HG02943 (cell line): ENCODE measurements around the gene PLRG1.

ENCODE experiments used
- ATAC-seq: cut with Tn5 transposase; IDR thresholded peaks from one replicate; pipeline ENCODE4 v1.9.1; 2021; ENCODE audit warnings: mild to moderate bottlenecking, low read depth, moderate library complexity; ENCODE audit not compliant: unreplicated experiment

Gene PLRG1

DNA sequence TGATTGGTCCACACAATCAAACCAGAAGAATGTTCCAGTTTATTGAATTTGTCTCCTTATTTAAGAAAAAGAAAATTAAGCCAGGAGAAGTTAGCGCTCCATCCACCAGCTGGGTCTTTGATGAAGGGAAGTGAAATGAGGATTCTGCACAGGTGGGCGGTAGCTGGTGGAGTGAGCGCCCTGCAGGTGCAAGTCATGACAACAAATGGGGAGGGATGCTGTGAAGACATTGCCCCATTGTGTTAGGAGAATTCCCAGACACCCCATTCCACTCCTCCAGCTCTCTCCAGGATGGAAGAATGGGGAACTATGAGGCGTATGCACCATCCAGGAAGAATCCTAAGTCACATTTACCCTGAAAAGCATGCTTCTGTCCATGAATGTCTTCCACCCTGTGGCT lies 22.9 kb downstream of the PLRG1 start:
- no peak for ATAC-seq

DNA sequence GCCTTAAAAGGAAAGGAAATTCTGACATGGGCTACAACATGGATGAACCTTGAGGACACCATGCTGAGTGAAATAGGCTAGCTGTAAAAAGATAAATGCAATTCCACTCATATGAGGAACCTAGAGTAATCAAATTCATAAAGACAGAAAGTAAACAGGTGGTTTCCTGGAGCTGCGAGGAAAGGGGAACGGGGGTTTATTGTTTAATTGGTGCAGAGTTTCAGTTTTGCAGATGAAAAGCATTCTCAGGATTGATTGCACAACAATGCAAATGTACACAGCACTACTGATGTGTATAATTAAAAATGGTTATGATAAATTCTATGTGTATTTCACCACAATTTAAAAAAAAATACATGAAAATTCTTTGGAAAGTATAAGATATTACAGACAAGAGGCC lies 24.0 kb downstream of the PLRG1 start:
- ATAC-seq = no peak

DNA sequence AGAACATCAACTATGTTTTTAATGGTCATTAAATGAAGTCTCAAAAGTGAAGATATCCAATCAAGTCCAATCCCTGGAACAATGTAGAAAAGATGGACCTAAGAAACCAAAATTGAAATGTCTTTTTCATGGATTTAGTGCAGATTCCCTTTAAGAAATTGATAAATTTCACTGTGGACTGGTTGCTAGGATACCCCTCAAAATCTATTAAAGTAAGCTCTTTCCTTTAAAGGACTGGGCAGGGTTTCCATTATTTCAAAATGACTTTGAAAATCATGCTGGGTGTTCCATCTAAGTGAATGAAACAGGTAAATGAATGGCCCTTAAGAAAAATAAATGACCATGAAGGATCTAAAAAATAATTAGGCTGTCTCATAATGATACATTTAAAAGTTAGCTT lies 28.6 kb downstream of the PLRG1 start:
- ATAC-seq = no peak

DNA sequence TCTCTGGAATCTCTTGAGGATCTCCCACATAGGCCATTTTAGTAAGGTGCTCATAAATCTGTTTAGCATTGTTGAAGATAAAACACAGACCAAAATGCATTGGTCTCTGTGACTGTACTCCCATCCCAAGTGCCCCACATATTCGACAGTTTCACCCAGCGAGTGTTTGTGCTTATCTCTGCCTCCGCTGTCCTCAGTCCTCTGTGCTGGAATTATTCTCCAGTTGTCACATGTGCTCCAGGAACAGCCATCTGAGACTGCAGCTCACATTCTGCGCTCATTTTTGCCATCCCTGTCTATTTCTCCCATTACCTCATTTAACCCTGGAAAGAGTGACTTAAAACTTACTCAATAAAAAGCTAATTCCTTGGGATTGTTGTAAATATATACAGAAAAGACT lies 31.0 kb downstream of the PLRG1 start:
- ATAC-seq = no peak

DNA sequence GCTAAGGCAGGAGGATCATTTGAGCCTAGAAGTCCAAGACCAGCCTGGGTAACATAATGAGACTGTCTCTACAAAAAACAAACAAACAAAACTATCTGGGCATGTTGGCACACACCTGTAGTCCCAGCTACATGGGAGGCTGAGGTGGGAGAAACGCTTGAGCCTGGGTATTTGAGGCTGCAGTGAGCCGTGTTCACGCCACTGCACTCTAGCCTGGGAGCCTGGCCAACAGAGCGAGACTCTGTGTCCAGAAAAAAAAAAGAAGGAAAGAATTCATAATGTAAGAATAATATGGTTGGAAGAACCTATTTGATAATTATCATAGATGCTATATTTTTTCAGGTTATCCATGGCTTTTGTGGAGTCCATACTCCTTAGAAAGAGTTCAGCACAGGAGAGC lies 32.6 kb downstream of the PLRG1 start:
- no peak for ATAC-seq

DNA sequence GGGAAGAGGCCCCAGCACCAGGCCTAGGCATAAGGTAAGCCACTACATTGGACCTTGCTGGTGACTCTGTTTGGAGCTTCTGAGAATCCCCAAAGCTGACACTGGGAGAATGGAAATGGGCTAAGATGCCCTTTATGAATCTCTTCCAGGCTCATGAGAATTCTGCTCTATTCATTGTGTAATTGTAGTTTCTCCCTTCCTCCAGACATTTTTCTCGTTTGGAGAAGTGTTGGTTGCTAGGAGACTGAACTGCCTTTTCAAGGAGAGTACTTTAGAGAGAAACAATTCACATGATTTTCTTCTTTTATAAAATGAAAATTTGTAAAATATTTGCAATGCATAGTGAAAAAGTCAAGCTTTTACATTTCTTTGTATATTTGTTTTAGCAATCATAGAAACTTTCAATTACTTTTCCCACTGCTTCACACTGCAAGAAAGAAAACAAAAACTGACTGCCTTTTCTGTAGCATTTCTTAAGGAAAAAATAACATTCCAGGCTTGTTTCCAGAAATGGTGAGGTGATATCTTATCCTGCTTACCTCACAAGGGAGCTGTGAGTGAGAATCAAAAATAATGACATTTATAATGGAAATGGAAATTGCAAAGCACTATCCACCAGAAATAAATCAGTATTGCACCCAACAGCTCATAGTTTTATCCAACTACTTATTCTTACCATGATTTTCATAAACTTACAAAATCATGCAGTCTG lies 33.7 kb downstream of the PLRG1 start:
- ATAC-seq = no peak

DNA sequence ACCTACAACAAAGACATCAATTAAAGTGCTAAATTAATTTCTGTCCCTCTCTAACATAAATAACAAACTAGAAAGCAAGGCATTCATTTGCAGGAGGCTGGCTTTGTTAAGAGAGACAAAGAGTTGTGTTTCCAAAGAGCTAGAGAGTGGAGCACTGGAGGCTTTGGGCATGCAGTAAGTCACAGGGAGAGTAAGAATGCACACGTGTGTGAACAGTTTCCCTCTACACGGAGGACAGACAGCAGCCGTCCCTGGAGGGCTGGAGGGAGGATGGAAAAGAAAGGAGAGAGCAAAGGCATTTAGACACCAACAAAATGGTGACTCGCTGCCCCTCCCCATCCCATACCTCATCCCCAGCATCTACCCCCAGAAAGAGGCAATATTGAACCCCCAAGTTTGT lies 38.2 kb downstream of the PLRG1 start:
- ATAC-seq = no peak

DNA sequence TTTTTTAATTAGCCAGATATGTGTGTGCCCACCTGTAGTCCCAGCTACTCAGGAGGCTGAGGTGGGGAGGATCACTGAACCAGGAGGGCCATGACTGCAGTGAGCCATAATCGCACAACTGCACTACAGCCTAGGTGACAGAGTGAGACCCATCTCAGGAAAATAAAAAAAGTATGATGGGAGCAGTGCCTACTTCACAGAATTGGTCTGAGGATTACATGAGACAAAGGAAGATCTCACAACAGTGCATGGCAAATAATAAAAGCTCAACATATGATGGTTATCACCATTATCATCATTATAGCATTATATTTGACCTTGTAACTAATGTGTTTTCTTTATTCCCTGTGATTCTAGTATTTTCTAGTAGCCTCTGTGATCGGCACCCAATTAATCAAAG lies 38.7 kb downstream of the PLRG1 start:
- ATAC-seq = no peak

DNA sequence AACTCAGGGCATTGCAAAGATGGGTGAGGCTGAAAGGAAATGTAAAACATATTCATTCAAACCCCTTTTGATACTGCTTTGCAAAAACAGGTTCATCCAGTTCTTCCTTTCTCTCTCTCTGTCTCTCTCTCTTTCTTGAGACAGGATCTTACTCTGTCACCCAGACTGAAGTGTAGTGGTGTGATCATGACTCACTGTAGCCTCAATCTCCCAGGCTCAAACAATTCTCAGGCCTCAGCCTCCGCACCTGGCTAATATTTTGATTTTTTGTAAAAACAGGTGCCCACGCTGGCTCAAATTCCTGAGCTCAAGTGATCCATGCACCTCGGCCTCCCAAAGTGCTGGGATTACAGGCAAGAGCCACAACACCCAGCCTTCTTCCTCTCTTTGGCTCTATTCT lies 43.0 kb downstream of the PLRG1 start:
- no peak for ATAC-seq

DNA sequence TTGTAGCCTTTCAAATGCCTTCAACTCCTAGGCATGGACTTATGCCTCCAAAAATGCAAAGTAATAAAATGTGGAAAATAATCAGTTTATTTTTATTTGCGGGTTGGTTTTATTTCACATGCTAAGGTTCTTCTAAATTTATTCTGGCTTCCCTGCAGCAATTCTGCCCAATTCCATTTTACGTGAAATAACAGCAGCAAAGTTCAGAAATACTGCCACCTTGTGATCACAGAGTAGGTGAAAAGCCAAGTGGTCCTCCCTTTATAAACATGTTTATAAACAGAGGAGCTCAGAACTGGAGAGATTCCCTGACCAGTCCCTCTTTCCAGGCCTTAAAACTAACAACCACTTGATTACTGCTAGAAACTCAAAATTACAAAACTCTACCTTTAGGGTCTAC lies 43.9 kb downstream of the PLRG1 start:
- no peak for ATAC-seq

DNA sequence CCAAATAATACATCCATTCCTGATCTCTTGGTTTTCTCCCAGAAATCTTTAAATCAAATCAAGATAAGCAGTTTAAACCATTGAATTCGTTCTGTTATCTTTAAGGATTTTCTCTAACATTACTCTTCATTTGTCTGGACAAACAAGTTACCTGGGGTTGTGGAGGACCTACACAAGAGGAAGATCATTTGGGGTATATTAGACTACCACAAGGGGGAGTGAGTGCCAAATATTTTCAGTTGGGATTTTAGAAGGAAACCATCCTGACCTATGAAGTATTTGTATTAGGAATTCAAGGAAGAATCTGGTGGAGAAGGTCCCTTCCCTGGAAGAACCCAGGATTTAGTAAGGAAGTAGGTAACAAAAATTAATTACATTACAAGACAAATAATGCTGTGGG lies 46.6 kb downstream of the PLRG1 start:
- ATAC-seq = no peak

DNA sequence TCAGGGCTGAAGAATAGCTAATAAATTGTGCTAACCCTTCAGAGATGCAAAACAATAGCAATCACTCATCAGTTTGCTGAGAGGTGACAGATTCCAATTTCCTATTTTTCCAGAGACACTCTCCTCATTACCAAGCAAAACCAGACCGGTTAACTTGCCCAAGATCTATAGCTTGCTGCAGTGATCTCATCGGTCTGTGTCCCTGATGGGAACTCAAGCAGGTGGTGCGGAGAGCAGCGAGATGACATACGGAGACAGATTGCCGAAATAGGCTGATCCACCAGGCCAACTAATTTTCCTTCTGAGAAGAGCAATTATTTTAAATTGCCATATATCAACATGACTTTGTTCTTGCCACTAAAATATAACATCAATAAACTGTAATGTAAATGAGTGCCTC lies 48.1 kb downstream of the PLRG1 start:
- ATAC-seq = no peak

DNA sequence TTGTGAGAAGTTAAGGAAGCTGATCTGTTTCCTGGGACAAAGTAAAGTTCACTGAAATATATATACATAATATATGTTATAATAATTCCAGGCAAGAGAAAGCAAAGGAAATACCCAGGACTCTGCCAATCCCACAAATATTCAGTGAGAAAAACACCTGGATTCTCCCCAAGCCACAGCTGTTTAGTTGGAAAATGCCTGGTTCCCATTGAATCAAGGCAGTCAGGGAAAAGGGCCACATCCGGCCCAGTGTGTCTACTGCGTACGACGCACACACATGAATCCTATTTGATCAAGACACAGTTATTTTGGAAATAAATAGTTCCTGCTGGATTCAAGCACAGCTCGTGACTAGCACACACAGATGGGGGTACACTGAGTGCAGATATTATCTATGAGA lies 52.3 kb downstream of the PLRG1 start:
- ATAC-seq = no peak

DNA sequence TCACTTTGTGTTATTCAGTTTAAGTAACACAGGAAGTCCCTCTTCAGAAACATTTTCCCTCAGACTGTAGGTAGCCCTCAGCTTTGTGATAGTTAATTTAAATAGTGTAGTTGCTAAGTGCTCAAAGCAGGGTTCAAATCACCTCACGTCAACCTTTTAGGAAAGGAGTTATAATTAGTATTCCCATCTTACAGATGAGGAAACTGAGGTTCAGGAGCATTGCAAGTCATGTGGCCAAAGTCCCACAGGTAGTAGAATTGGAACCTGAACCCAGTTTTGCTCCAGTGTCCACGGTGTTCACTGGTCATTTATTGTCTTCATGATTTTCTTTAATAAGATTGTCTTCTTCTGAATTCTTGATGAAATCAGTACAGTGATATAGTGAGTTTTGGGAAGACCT lies 54.3 kb downstream of the PLRG1 start:
- no peak for ATAC-seq

DNA sequence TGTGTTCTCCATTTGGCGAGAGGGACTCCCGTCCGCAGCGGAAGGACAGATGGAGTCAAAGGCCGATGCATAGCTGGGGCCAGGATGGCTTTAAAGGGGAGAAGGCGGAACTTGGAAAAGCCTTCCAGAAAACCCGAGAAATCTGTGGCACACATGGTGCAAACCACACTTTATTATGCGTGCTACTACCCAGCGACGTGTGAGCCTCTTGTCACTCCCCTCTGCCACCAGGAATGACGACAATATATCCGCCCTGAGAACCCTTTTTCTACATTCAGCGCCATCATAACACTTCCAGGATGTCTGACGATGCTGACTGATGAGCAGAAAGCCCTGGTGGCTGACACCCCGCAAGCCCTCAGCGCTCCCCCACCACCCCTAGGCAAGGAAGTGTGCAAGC lies 57.9 kb downstream of the PLRG1 start:
- no peak for ATAC-seq

DNA sequence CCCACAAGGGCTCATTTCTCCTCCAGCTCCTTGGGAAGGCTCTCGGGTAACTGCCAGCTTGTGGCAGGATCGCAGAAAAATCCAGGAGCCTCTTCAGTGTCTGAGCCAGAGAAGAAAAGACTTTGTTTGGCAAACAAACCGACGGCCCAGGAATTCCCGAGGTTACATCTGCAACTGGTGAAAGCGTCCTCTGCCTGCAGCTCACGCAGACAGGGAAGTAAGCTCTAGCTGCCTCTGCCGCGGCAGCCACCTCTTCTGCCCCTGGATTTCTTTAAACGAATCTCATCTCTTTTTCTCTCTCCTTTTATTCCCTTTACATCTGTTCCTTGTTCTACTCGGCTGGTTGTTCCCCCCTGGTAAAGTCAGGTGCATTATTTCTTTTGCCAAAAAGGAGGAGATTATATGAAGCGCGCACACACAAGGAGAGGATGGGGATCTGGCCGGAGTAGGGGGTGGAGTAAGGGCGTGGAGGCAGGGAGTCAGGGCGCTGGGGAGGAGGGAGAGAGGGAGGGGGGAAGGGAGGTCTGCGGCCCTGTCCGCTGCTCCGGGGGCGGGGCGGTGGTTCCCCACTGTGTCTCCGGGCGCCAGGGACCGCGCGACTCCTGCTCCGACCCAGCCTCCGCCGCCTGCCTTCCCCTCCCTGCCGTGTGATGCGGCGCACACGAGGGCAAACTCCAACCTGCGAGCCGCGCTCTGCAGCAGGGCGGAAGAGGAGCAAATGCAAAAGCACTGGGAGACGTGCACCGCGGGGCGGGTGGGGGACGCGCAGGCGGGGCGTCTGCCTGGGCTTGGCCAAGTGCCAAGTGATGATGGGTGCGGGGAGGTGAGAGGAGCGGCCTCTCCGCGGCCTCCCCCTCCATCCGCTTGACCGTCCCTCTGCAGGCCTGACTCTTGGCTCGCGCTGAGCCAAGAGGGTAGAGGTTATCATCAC lies 58.6 kb downstream of the PLRG1 start, which contains the start of gene DCHS2:
TSS of gene DCHS2 (minus strand) at position 459 of the 931 bp plus-strand sequence. CDS start at position 15, 444 bp downstream.
- ATAC-seq = peak; percentile 72

DNA sequence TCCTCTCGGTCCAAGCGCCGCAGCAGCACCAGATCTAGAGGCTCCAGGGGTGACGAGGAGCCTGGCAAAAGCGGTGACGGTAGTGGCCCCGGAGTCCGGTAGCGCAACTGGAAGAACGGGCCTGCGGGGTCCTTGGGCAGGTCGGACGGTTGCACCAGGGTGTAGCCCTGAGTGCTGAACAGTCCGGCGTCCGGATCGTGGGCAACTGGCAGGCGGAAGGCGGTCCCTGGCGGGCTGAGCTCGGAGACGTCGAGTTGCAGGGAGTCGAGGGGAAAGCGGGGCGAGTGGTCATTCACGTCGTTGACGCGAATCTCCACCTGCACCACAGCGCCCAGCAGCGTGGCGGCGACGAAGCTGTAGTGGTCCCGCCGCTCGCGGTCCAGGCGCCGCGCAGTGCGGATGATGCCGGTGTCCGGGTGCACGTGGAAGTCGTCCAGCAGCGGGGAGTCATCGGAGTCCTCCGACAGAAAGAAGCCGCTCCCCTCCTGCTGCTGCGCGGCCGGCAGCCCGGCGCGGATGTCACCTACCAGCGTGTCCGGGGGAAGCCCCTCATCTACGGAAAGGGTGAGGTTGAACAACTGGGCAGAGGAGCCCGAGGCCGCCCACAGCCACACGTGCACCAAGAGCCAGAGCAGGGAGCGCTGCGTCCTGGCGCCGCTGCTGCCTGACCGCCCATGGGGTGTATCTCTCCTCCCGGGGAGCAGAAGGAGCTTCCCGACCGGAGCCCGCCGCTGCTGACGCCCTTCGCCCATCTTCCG lies 59.4 kb downstream of the PLRG1 start:
- peak; percentile 68 for ATAC-seq

DNA sequence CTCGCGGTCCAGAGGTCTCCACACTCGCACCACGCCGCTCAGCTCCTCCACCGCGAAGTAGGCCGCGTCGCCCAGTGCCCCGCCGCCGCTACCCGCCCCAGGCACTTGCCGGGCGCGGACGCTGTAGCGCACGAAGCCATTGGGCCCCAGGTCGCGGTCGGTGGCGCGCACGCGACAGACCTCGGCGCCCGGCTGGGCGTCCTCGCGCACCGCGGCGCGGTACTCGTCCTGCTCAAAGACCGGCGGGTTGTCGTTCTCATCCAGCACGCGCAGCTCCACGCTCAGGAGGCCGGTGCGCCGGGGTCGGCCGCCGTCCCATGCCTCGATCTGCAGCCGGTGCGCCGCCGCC lies 60.0 kb downstream of the PLRG1 start:
- no peak for ATAC-seq

DNA sequence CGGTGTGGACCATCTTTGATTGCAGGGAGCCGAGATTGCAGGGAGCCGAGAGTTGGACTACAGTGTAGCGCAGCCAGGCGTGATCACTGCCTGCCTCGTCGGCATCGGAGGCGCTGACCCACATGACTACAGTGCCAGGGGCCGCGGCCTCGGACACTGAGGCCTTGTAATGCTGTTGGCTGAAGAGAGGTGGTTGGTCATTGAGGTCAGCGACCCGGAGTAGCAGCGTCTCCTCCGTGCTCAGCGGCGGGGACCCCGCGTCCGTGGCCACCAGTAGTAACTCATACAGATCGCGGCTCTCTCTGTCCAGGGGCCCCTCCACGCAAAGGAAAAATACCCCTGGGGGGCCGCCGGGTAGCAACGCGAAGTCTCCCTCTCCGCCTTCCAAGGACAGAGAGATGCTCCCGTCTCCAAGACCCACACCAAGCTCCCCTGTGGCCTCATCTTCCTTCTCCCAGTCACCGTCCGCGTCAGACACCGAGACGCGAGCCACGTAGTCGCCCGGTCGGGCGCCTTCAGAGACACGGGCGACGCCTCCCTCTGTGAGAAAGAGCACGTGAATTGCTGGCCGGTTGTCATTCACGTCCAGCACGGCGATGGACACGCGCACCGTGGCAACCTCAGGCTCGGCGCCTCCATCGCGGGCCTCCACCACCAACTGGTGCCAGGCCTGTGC lies 60.5 kb downstream of the PLRG1 start:
- ATAC-seq = no peak

DNA sequence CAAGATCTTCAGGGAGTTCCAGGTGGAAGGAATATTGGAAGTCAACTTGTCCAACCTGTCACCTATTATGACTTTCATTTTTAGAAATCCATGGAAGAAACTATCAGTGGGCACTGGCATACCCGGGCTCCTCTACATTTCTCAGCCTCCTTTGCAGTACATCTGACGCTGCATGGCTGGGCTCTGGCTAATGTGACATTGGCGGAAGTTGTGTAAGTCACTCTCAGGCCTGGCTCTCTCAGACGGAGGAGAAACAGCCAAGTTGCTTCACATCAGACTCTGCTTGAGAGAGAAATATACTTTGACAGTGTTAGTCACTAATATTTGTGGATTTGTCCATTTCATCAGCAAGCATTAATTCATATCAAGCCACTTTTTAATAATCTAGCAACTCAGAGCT lies 63.1 kb downstream of the PLRG1 start:
- ATAC-seq = no peak
